ENCODE measurements around the gene BSN.
"Not testable (repeated sequence)": the region's sequence is repeated elsewhere in the genome, so short reads cannot be mapped to it uniquely, and the experiment has no call there.

BSN gene

DNA sequence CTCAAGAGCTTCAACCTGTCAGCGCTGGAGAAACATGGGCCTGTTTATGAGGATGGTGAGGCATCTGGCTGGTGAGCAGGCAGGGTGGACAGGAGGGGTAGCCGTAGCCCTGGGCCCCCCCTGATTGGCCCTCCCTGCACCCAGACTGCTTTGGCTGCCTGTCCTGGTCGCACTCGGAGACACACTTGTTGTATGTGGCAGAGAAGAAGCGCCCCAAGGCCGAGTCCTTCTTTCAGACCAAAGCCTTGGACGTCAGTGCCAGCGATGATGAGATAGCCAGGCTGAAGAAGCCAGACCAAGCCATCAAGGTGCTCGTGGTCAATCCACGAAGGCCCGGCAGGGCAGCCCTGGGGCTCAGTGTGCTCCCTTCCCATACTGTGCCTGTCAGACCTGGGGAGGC is 121.6 kb downstream of the BSN start:
- DNase-seq, result no peak

DNA sequence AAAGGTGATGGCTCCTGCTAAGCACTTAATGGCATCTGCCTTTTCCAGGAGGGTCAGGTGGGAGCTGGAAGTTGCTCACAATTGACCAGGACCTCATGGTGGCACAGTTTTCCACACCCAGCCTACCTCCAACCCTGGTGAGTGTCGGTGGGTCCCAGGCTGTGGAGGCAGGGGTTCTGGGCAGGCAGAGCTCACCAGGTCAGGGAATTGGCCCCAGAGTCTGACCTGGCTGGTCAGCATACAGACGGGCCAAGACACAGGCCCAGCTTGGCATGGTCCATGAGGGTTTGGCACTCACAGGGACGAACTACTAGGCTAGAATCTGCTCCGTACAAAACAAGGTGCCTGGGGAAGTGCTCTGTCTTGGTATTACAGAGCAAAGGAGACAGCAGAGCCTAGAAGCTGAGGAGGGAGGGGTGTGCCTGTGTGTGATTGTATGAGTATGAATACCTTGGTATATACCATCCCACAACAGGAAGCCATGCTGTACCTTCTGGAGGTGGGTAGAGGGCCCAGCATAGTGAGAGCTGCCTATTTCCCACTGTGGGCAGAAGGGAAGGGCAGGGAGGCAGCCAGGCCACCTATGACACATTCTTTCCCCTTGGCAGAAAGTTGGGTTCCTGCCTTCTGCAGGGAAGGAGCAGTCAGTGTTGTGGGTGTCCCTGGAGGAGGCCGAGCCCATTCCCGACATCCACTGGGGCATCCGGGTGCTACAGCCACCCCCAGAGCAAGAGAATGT is 126.4 kb downstream of the BSN start:
- no peak for DNase-seq

DNA sequence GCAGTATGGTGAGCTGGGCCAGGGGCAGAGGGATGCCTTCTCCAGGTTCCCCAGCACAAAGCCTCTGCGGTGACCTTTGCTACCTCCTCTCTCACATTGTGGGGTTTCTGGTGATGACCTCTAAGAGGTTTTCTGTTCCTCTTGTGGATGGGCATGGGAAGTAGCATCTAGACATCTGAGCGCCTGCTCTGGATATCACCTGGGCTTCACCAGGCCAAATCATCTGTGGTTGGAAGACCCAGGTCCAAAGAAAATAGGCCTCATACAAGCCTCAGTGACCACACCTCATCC is 126.9 kb downstream of the BSN start:
- no peak for DNase-seq

GRCh38 chr3:49681543-49681942 is 127.3 kb downstream of the BSN start:
- DNase-seq, result no peak

DNA sequence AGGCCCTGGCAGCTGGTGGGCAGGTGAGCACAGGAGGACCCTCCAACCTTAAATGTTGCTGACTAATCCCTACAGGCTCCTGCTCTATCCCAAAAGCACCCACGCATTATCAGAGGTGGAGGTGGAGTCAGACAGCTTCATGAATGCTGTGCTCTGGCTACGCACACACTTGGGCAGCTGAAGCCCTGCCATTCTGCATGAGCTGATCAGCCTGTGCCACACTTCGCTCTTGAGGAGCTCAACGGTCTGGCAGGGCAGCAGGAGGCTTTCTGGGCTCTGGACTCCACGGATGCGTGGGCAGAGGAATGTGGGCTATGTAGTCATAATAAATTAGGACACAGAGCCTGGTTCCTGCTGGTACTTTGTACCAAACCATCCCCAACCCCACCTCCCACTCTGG is 128.9 kb downstream of the BSN start:
- no peak for DNase-seq

DNA sequence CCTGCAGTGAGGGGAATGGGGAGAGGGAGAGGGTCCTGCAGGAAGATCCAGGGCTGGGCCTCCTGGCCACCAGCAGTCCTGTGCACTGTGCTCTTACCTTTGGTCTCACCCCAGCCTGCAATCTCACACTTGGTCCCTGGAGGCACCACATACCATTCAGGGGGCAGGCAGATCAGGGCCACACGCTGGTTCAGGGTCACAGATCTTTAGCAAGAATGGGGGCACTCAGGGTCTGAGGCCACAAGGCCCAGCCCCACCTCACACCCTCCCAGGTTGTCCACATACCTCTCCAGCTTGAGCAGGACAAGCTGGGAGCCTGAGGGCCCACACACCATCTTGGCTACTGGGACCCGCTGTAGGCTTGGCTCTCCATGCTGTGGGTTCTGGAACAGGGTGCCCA is 130.2 kb downstream of the BSN start:
- DNase-seq, result not testable (repeated sequence)

DNA sequence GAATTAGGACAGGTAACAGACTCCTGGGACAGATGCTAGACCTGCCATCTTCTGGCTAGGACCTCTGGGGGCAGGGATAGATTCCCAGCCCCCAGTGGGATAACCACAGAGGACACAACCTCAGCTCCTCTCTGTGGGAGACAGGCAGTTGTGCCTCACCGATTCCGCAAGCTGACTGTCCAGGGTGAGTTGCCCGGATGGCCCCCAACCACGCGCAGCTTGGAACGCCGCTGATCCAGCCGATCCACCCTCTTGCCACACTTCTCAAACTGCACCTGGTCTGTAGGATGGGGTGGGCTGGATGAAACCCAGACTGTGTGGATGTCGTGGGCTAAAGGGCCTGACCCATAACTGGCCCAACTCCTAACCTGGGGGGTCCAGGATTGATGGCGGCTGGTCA is 130.8 kb downstream of the BSN start:
- not testable (repeated sequence) for DNase-seq

GRCh38 chr3:49685846-49686245 is 131.6 kb downstream of the BSN start:
- DNase-seq, result not testable (repeated sequence)

GRCh38 chr3:49686346-49686745 is 132.1 kb downstream of the BSN start:
- not testable (repeated sequence) for DNase-seq

- DNase-seq, result not testable (repeated sequence)
Observed at GRCh38 chr3:49686769-49687423, 132.6 kb downstream of the BSN start.

DNA sequence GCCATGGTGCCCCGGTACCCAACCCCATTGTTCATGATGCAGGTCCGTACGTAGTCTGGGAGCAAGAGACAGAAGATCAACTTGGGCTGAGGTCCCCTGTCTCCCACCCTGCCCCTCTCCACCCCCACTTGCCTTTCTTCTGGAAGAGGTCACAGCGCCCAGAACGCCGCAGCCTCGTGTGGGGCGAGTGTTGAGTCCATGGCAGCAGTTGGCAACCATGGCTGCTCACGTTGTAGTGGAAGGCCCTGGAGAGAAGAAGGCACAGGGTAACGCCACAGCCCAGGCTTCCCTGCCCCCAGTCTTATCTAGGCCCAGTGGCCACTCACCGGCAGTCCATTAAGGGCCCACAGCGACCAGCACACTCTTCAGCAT is 133.1 kb downstream of the BSN start:
- not testable (repeated sequence) for DNase-seq

- not testable (repeated sequence) for DNase-seq
Observed at GRCh38 chr3:49688338-49689045, 134.2 kb downstream of the BSN start.

- DNase-seq, result no peak
Observed at GRCh38 chr3:49689046-49689907, 135.0 kb downstream of the BSN start, which contains the start of the genes MST1 and RNF123. Gene MST1, minus strand, starts transcription at chr3:49689474. Its CDS starts 783 bp downstream, at chr3:49688691. Gene RNF123, plus strand, starts transcription at chr3:49689557. Its CDS starts 1,609 bp downstream, at chr3:49691166.

DNA sequence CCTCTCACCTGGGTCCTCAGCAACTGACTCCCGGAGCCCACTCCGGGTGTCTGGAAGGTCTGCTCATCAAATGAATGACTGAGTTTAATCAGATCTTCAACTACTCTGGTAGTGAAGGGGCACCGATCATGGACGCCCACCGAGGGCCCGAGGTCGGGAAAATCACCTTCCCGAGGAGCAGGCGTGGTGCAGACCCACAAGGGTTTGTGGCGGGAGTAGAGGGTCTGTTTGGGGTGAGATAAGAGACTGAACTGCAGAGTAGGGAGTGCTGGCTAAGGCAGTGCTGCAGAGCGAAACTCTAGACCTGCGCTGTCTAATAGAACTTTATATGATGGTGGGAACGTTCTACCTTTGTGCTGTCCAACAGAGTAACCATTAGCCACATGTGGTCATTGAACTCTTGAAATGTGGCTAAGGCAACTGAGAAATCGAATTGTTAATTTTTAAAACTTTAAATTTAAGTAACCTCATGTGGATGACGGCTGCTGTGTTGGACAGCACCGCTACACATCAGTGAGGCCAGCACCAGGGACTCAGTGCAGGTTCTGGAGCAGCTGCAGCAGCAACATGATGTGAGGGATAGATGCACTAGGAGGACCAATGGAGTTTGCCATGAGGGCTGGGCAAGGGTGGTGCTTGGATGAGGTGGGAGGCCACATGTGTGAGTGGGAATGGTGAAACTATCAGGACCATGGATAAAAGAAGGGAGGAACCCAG is 135.8 kb downstream of the BSN start:
- not testable (repeated sequence) for DNase-seq

GRCh38 chr3:49690856-49691255 is 136.6 kb downstream of the BSN start:
- DNase-seq, result not testable (repeated sequence)

- DNase-seq, result not testable (repeated sequence)
Observed at GRCh38 chr3:49691481-49691880, 137.2 kb downstream of the BSN start.

- not testable (repeated sequence) for DNase-seq
Observed at GRCh38 chr3:49694409-49695070, 140.3 kb downstream of the BSN start.

DNA sequence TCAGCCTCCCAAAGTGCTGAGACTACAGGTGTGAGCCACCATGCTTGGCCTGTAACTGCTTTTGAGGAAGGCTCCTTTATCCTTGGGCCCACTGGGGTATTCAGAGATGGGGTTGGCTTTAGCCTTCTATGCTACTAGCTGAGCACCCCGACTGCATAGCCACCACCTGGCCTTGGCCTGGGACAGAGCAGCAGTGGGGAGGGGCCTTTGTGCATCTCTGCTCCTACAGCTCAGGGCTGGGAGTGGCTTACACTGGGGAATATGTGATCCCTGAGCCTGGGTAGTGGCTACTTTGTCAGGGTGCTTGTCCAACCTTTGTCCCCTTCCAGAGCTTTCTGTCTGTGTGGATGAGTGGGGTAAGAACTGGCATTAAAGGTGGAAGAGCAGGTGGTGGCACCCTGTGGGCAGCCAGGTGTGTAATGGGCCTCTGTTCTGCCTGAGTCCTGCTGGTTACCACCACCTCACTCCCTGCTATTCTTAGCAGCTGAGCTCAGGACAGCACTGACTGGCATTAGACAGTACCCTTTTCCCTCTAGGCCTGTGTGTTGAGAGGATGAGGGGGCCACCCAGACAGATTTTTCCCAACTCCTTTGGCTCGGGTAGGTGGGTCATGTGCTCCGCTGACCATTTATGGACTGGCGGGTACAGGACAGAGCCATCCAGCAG is 141.2 kb downstream of the BSN start:
- DNase-seq, result not testable (repeated sequence)

- no peak for DNase-seq
Observed at GRCh38 chr3:49699281-49699979, 145.2 kb downstream of the BSN start.

DNA sequence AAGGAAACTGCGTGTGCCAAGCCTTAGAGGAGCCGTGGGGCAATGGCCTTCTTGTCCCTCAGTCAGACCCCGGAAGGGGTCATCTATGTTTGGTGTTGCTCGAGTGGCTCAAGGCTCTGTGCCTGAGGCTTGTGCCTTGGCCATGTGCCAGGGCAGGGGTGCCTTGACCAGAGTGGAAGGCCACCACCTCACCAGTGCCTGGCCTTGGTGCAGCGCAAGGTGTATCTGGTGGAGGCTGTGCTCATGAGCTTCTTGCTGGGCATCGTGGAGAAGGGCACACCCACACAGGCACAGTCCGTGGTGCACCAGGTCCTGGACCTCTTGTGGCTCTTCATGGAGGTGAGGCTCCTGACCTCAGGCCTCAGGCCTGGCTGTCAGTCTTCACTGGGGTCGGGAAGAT is 145.7 kb downstream of the BSN start:
- DNase-seq, result no peak
